ENCODE results near the gene IFI27L2.

IFI27L2 gene

DNA sequence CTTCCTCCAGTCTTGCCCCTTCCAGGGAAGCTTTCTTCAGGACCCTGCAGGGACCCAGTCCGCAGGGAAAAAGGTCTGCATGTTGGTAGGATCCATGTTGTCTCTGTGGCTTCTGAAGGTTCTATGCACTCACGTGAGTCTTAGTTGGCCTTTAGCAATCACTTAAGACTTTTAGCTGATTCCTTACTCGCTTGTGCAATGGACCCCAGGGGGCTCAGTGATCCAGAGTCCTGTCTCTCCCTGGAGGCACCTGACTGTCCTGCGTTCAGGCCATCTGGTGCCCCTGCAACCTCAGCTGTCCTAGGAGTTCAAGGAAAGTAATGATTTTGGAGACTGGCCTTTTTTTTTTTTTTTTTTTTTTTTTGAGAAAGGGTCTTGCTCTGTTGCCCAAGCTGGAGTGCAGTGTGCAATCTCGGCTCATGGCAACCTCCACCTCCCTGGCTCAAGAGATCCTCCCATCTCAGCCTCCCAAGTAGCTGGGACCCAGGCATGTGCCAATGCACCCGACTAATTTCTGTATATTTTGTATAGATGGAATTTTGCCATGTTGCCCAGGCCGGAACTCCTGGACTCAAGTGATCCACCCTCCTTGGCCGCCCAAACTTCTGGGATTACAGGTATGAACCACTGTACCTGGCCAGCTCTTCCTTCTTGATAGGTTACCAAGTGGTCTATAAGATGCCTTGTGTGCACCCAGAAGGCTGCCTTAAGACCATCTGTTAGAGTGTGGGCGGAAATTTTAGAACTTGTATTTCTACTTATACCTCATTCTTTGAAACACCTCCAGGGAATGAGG is 4.6 kb downstream of the IFI27L2 start:
- no peak overlapping the region for H3K4me3 ChIP-seq (ENCODE audit: low read depth, low read length)
- no peak for DNase-seq (ENCODE audit: low read depth)
- TF ChIP-seq, protein P1, sequence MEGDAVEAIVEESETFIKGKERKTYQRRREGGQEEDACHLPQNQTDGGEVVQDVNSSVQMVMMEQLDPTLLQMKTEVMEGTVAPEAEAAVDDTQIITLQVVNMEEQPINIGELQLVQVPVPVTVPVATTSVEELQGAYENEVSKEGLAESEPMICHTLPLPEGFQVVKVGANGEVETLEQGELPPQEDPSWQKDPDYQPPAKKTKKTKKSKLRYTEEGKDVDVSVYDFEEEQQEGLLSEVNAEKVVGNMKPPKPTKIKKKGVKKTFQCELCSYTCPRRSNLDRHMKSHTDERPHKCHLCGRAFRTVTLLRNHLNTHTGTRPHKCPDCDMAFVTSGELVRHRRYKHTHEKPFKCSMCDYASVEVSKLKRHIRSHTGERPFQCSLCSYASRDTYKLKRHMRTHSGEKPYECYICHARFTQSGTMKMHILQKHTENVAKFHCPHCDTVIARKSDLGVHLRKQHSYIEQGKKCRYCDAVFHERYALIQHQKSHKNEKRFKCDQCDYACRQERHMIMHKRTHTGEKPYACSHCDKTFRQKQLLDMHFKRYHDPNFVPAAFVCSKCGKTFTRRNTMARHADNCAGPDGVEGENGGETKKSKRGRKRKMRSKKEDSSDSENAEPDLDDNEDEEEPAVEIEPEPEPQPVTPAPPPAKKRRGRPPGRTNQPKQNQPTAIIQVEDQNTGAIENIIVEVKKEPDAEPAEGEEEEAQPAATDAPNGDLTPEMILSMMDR (IDR thresholded peaks at IDR 0.05; ENCODE audit: low read depth, low read length, missing control alignments), result no peak

DNA sequence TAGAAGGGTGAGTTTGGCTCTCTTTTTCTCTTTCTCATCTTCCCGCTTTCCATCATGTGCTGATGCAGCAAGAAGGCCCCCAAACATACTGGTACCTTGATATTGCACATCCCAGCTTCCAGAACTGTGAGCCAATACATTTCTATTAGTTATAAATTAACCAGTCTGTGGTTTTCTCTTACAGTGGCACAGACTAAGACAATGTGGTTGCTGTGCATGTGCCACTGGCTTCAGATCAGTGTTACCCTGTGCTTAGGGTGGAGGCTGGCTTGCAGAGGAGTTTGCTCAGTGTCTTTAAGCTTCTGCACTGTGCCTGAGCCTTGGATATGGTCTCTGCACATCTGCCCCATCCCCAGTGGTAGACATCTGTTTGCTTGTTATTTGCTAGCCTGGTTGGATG is 5.5 kb downstream of the IFI27L2 start:
- no peak overlapping the region for H3K4me3 ChIP-seq (ENCODE audit: low read depth, low read length)
- TF ChIP-seq, protein P1 (IDR thresholded peaks at IDR 0.05; ENCODE audit: low read depth, low read length, missing control alignments), result no peak
- DNase-seq (ENCODE audit: low read depth), result no peak

DNA sequence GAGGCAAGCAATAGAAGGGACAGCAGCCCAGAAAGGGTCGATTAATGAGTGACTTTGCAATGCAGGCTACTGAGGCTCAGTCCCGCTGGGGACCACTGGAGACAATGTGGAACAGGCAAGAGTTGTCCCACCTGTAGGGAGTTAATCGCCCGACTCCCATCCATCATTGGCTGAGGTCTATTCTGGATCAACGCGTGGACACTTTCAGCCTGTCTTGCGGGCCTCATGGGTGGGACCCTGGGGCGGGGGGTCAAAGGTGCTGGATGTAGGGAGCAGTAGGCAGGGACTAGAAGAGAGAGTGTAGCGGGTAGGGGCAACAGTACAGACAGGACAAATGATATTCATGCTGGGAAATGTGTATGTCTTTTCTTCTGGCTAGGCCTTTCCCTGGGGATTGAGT is 6.1 kb downstream of the IFI27L2 start:
- H3K4me3 ChIP-seq (ENCODE audit: low read depth, low read length), result no peak overlapping the region
- TF ChIP-seq, protein P1 (IDR thresholded peaks at IDR 0.05; ENCODE audit: low read depth, low read length, missing control alignments), result no peak
- DNase-seq (ENCODE audit: low read depth), result no peak

DNA sequence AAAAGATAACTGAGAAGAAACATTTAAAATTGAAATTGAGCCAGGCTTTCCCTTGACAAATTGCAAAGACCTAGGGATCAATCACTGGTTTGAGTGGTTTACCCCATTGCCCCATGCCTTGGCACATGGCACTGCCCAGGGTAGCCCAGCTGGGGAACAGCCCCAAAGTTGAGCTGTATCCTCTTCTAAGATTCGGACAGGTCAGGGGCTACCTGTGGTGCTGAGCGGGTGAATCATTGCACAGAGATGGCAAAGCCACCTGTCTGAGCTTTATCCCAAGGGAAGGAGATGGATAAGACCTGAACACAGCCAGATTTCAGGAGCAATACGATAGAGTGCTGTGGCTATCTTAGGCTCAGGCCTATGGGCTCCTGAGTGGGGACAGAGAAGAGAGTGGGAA is 7.0 kb downstream of the IFI27L2 start:
- DNase-seq (ENCODE audit: low read depth), result no peak
- TF ChIP-seq, protein P1 (IDR thresholded peaks at IDR 0.05; ENCODE audit: low read depth, low read length, missing control alignments), result no peak
- no peak overlapping the region for H3K4me3 ChIP-seq (ENCODE audit: low read depth, low read length)

DNA sequence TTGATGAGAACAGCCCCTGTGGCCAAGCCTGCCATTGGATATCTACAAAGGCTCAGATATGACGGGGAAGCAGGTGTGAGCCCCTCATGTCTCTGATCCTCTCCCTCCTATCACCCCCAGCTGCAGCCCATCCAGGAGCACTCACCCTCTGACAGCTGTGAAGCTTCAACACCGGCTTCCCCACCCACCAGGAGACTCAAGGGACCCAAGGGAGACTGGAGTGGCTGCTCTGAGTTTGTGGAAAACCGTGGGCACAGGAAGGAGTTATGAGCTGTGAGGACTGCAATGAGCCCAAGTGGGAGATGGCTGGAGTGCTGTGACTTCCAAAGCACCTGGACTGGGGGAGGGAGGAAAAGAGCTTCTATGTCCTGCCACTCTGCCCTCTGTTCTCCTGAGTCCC is 7.9 kb downstream of the IFI27L2 start:
- H3K4me3 ChIP-seq (ENCODE audit: low read depth, low read length), result no peak overlapping the region
- DNase-seq (ENCODE audit: low read depth), result no peak
- TF ChIP-seq, protein P1 (IDR thresholded peaks at IDR 0.05; ENCODE audit: low read depth, low read length, missing control alignments), result no peak

DNA sequence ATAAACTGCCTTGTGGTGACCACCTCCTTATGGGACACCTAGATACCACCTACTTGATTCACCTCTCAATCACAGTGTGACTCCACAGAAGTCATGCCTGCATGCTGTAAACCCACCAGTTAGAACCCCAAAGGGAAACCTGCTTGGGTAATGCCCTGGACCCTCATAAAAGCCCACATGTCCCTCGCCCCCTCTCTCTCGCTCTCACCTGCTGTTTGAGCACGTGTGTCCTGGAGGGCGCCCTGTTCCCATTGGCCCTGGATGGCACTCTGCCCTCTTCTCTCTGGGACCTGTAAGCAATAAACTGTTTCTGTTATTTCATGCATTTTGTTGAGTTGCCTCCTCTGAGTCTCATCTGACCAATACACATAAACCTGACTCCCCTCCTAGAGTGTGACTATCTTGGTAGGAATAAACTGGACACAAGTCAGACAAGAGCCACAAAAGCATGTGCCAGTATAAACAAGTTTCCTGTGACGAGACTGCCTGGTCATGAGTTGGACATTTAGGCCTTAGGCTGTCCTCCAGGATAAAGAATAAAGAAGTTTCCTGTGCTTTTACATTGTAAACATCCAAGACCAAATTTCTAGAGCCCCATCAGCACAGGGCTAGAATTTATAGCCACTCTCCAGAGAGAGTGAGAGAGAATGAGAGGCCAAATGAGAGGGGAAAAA is 8.6 kb downstream of the IFI27L2 start:
- no peak overlapping the region for H3K4me3 ChIP-seq (ENCODE audit: low read depth, low read length)
- TF ChIP-seq, protein P1 (IDR thresholded peaks at IDR 0.05; ENCODE audit: low read depth, low read length, missing control alignments), result no peak
- DNase-seq (ENCODE audit: low read depth), result no peak

Measured in GM12864 (cell line).